Mesenchymal stem cell (in vitro differentiated cells and primary cell): ENCODE results near the gene GCK.

Source experiments
- DNase-seq: peaks from one replicate; pipeline ENCODE4 v3.0.0-alpha.2; 2013
- H2AFZ ChIP-seq: one replicate; pipeline ENCODE4 v1.6.1; 2013; ENCODE audit warnings: low read depth, mild to moderate bottlenecking, control low read depth, inconsistent platforms, low read length, moderate library complexity
- H2AK5ac ChIP-seq: 2 replicates; pipeline ENCODE4 v1.6.1; 2013; ENCODE audit warnings: low read length, moderate library complexity, mild to moderate bottlenecking, inconsistent platforms; ENCODE audit not compliant: severe bottlenecking
- H2BK120ac ChIP-seq: one replicate; pipeline ENCODE4 v1.6.1; 2013; ENCODE audit warnings: low read depth, mild to moderate bottlenecking, inconsistent platforms, low read length, moderate library complexity
- H2BK12ac ChIP-seq, 2 experiments: one replicate each; pipeline ENCODE4 v1.6.1; 2013; ENCODE audit warnings: inconsistent platforms in 2 of 2, low read length in 2 of 2, mild to moderate bottlenecking in 2 of 2, moderate library complexity in 2 of 2, control low read depth in 1 of 2
- H2BK15ac ChIP-seq: one replicate; pipeline ENCODE4 v1.6.1; 2013; ENCODE audit warnings: mild to moderate bottlenecking, low read depth, inconsistent platforms; ENCODE audit not compliant: poor library complexity, severe bottlenecking
- H2BK5ac ChIP-seq: 2 replicates; pipeline ENCODE4 v1.6.1; 2013; ENCODE audit warnings: low read depth, mild to moderate bottlenecking, low read length, control low read depth, inconsistent platforms; ENCODE audit not compliant: poor library complexity, severe bottlenecking
- H3K14ac ChIP-seq, 2 experiments: one replicate each; pipeline ENCODE4 v1.6.1; 2013; ENCODE audit warnings: inconsistent platforms in 2 of 2, low read length in 2 of 2, control low read depth in 1 of 2, mild to moderate bottlenecking in 1 of 2, moderate library complexity in 1 of 2
- H3K18ac ChIP-seq, 2 experiments: one replicate each; pipeline ENCODE4 v1.6.1; 2013; ENCODE audit warnings: inconsistent platforms in 2 of 2, low read length in 2 of 2, control low read depth in 1 of 2, low read depth in 1 of 2, mild to moderate bottlenecking in 1 of 2
- H3K23ac ChIP-seq, 2 experiments: one replicate each; pipeline ENCODE4 v1.6.1; 2013; ENCODE audit warnings: inconsistent platforms in 2 of 2, low read length in 2 of 2, mild to moderate bottlenecking in 2 of 2, moderate library complexity in 2 of 2, control low read depth in 1 of 2
- H3K27ac ChIP-seq: 2 replicates; pipeline ENCODE4 v1.5.1; 2013; ENCODE audit warnings: mild to moderate bottlenecking, moderate library complexity, low read length, control low read depth, inconsistent platforms; ENCODE audit not compliant: poor library complexity, severe bottlenecking
- H3K27me3 ChIP-seq, 2 experiments: 2 replicates each; pipeline versions ENCODE4 v1.6.1 to v1.7.0; 2013; ENCODE audit warnings: low read length in 2 of 2, mild to moderate bottlenecking in 2 of 2, moderate library complexity in 2 of 2, control low read depth in 1 of 2, inconsistent platforms in 1 of 2; ENCODE audit not compliant: control insufficient read depth in 1 of 2, insufficient read depth in 1 of 2
- H3K36me3 ChIP-seq, 2 experiments: 2 replicates each; pipeline versions ENCODE4 v1.6.1 to v1.7.0; 2013; ENCODE audit warnings: low read length in 2 of 2, control low read depth in 1 of 2, inconsistent platforms in 1 of 2, low read depth in 1 of 2, mild to moderate bottlenecking in 1 of 2; ENCODE audit not compliant: insufficient read depth in 2 of 2, control insufficient read depth in 1 of 2
- H3K4ac ChIP-seq, 2 experiments: one replicate each; pipeline ENCODE4 v1.6.1; 2013; ENCODE audit warnings: inconsistent platforms in 2 of 2, low read length in 2 of 2, mild to moderate bottlenecking in 2 of 2, moderate library complexity in 2 of 2, control low read depth in 1 of 2, low read depth in 1 of 2
- H3K4me1 ChIP-seq: 2 replicates; pipeline ENCODE4 v1.6.1; 2013; ENCODE audit warnings: low read depth, low read length, control low read depth; ENCODE audit not compliant: control insufficient read depth, insufficient read depth
- H3K4me2 ChIP-seq: 2 replicates; pipeline ENCODE4 v1.6.1; 2013; ENCODE audit warnings: low read length, mild to moderate bottlenecking, inconsistent platforms; ENCODE audit not compliant: poor library complexity, severe bottlenecking
- H3K4me3 ChIP-seq, 2 experiments: 2 replicates each; pipeline versions ENCODE4 v1.5.1 to v1.7.0; 2013; ENCODE audit warnings: low read length in 2 of 2, mild to moderate bottlenecking in 2 of 2, control low read depth in 1 of 2, low read depth in 1 of 2; ENCODE audit not compliant: insufficient read depth in 1 of 2
- H3K79me1 ChIP-seq: replicated peaks from 2 replicates; pipeline ENCODE4 v1.6.1; 2013; ENCODE audit warnings: mild to moderate bottlenecking, control low read depth, low read length, inconsistent platforms; ENCODE audit not compliant: poor library complexity, severe bottlenecking
- H3K9ac ChIP-seq: 2 replicates; pipeline ENCODE4 v1.7.0; 2013; ENCODE audit warnings: mild to moderate bottlenecking, low read length, moderate library complexity
- H3K9me3 ChIP-seq: 2 replicates; pipeline ENCODE4 v1.7.0; 2013; ENCODE audit warnings: mild to moderate bottlenecking, low read length; ENCODE audit not compliant: control insufficient read depth
- H4K8ac ChIP-seq: one replicate; pipeline ENCODE4 v1.6.1; 2013; ENCODE audit warnings: inconsistent platforms, mild to moderate bottlenecking, low read length, moderate library complexity
- H4K91ac ChIP-seq: one replicate; pipeline ENCODE4 v1.6.1; 2013; ENCODE audit warnings: mild to moderate bottlenecking, low read length, inconsistent platforms
- WGBS: methylation state at CpG from one replicate; pipeline ENCODE4 v1.1.7; 2013; ENCODE audit warnings: mixed read lengths; 5-methylcytosine and 5-hydroxymethylcytosine counted together

Gene GCK

DNA sequence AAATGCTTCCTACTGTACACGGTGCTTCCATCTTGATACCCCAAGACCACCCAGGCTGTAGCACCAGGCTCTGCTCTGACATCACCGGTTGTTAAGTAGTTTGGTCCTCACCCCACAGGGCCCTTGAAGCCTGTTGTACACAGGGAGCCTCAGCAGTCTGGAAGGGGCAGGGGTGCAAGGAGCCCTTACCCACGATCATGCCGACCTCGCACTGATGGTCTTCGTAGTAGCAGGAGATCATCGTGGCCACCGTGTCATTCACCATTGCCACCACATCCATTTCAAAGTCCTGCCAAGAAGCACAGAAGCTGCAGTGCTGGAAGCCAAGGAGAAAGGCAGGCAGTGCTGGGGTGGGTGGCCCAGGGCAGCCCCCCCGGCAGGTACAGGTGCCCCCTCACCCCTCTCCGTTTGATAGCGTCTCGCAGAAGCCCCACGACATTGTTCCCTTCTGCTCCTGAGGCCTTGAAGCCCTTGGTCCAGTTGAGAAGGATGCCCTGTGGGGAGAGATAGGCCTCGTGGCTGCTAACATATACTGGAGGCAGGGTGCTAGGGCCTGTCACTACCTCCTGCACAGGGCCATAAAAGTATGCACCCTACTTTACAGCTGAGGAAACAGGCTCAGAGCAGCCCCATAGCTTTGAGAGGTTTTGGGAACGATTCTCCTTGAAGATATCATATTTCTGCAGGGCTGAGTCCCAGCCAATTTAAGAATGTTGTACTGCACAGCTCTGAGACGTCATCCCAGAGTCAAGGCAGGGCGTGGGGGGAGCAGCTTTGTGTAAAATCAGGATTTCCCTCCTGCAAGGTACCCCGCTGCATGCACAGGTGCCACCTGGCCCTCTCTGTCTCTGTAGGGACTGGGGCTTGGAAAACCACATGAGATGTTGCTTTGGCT, 39.4 kb downstream of the GCK start:
- WGBS, result 89% methylated on average over 16 of the region's 18 CpGs
- H3K23ac ChIP-seq, result no peak overlapping the region

DNA sequence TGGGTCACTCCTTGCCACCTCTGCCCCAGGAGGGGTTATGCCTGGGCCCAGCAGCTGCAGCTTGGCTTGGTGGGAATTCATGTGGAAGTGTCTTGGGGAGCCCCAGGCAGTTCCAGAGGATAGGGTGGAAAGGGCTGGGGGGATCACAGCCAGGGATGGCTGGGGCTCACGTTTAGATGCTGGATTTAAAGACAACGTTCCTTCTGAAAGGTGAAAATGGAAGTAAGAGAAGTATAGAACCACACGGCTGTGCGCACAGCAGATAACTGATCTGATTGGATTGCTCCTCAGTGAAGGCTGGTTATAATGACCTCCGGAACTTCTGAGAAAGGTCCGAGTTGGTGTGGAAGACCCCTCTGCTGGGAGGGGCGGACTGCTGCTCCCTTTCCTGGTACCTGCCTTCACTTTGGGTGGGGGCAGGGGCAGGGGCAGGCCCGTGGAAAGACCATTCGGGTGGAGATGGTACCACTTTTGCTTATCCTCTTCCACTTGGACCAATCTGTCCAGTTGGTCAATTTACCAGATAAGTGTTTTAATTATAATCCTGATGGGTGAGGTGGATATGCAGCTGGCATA, 40.2 kb downstream of the GCK start:
- Histone ChIP-seq H4K91ac (no peak overlapping the region), H2AFZ (no peak overlapping the region), H2BK12ac (no peak overlapping the region), H3K14ac (no peak overlapping the region), H3K27ac (no peak overlapping the region), H2BK5ac (no peak overlapping the region), H3K9me3 (no peaks in the 10 kb centered on the region), H4K8ac (no peak overlapping the region), H2AK5ac (no peak overlapping the region), H3K79me1 (no peaks in the 10 kb centered on the region), H3K4me2 (no peak overlapping the region), H3K4ac (no peak overlapping the region), H3K27me3 (peaks cover 16 to 22% of the 10 kb centered on the region in 2 experiments), H2BK120ac (no peak overlapping the region), H3K18ac (no peak overlapping the region), H3K4me1 (peaks cover 21% of the 10 kb centered on the region), H3K4me3 (no peak overlapping the region), H3K23ac (no peak overlapping the region), H2BK15ac (no peak overlapping the region), H3K9ac (no peak overlapping the region), H3K36me3 (no peaks in the 10 kb centered on the region)
- 85% methylated on average over 7 of the region's 9 CpGs for WGBS
- DNase-seq, result no peak

More for the DNA sequence above, 39.4 kb downstream of the GCK start:
- H3K36me3 ChIP-seq, result no peaks in the 10 kb centered on the region
- H3K9ac ChIP-seq, result no peak overlapping the region
- H4K91ac ChIP-seq, result no peak overlapping the region
- no peak for DNase-seq
- no peak overlapping the region for H3K4me2 ChIP-seq
- H3K18ac ChIP-seq, result no peak overlapping the region
- no peak overlapping the region for H2BK120ac ChIP-seq
- H2BK12ac ChIP-seq, result no peak overlapping the region
- no peak overlapping the region for H3K27ac ChIP-seq
- H3K79me1 ChIP-seq, result no peaks in the 10 kb centered on the region
- H3K9me3 ChIP-seq, result no peaks in the 10 kb centered on the region
- no peak overlapping the region for H3K14ac ChIP-seq
- no peak overlapping the region for H2BK15ac ChIP-seq
- no peak overlapping the region for H3K4ac ChIP-seq
- H3K4me3 ChIP-seq, result no peak overlapping the region
- peaks cover 15 to 16% of the 10 kb centered on the region in 2 experiments for H3K27me3 ChIP-seq
- no peak overlapping the region for H2BK5ac ChIP-seq
- H2AFZ ChIP-seq, result no peak overlapping the region
- H4K8ac ChIP-seq, result no peak overlapping the region
- H2AK5ac ChIP-seq, result no peak overlapping the region
- H3K4me1 ChIP-seq, result peaks cover 21% of the 10 kb centered on the region

DNA sequence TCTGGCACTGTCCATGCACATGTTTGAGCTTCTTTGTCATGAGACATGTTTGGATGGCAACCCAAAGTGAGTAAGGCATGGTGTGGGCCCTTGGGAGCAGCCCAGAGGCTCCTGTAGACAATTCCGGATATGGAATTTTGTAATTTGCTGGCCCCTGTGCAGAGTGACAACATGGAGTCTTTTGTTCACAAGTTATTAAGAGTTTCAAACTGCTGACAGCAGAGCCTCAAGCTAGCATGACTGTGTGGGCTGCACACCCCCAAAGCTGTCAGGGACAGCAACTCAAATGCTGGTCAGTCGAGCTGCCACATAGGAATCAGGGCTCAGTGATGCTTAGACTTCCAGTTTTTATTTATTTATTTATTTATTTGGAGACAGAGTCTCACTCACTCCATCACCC, 41.1 kb downstream of the GCK start:
- peaks cover 19% of the 10 kb centered on the region for H3K4me1 ChIP-seq
- 92% methylated on average over 2 of the region's 2 CpGs for WGBS
- H3K27me3 ChIP-seq, result peaks cover 16 to 22% of the 10 kb centered on the region in 2 experiments

More for the DNA sequence above, 41.1 kb downstream of the GCK start:
- Histone ChIP-seq H3K4me3 (no peak overlapping the region), H3K27ac (no peak overlapping the region), H3K4me2 (no peak overlapping the region), H3K14ac (no peak overlapping the region), H2AFZ (no peak overlapping the region), H4K8ac (no peak overlapping the region), H3K4ac (no peak overlapping the region), H2AK5ac (no peak overlapping the region), H2BK15ac (no peak overlapping the region), H2BK120ac (no peak overlapping the region), H2BK5ac (no peak overlapping the region), H3K36me3 (no peaks in the 10 kb centered on the region), H3K18ac (no peak overlapping the region), H3K9me3 (no peaks in the 10 kb centered on the region), H4K91ac (no peak overlapping the region), H3K79me1 (no peaks in the 10 kb centered on the region), H2BK12ac (no peak overlapping the region), H3K23ac (no peak overlapping the region), H3K9ac (no peak overlapping the region)
- no peak for DNase-seq
